Measurements from ENCODE around the gene SLC9A5. TPM values are rescaled to one million over a fixed set of nuclear protein-coding genes. Genes with fewer than 3 reads are reported as not detected.

SLC9A5 gene
- total RNA-seq, 4 donors from 2014 or later: 0.19 TPM; not detected in 3

DNA sequence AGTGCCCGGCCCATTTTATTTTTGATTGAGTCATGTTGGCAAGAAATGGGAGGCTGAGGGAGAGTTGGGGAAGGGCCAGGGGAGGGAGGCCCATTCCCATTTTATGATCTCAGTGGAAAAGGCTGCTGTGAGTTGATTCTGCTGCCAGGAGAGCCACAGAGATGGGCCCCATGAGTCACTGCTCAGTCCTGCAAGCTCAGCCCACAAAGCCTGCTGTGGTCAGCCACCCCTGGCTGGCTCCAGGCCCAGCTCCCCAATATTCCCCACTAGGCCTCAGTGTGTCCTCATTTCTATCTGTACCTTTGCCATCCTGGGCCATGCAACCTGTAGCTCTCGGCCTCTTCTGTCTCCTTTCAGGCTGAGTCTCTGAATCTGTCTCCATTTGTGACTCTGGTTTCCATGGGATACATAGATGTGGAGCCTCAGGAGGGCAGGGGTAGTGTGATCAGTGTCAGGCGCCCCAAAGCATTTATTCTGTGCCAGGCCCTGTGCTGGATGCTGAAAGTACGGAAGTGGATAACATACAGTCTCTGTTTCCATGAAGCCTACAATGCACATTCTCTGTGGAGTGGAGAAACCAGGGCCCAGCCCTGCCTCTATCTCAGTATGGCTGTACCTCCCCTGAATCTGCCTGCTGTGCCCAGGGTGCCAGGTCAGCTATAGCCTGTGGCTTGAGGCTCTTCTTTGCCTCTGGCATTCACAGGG lies 28.7 kb downstream of the SLC9A5 start:
- intact Hi-C loops (cut with DNase I): no loop called here
- Histone ChIP-seq H3K27me3 (no peaks in the 10 kb centered on the region), H3K27ac (peak overlapping the region; percentile 46 to 83 (median 76)), H3K9me3 (no peaks in the 10 kb centered on the region), H3K4me3 (peak overlapping the region in 1 of 4 donors; percentile 78), H3K4me1 (peaks cover 20 to 39% (median 23%) of the 10 kb centered on the region in 3 donors), H3K36me3 (peaks cover 0 to 27% (median 6%) of the 10 kb centered on the region in 3 donors)
- TF ChIP-seq POLR2A (IDR thresholded peaks at IDR 0.05): no peak
- TF ChIP-seq, protein P1, sequence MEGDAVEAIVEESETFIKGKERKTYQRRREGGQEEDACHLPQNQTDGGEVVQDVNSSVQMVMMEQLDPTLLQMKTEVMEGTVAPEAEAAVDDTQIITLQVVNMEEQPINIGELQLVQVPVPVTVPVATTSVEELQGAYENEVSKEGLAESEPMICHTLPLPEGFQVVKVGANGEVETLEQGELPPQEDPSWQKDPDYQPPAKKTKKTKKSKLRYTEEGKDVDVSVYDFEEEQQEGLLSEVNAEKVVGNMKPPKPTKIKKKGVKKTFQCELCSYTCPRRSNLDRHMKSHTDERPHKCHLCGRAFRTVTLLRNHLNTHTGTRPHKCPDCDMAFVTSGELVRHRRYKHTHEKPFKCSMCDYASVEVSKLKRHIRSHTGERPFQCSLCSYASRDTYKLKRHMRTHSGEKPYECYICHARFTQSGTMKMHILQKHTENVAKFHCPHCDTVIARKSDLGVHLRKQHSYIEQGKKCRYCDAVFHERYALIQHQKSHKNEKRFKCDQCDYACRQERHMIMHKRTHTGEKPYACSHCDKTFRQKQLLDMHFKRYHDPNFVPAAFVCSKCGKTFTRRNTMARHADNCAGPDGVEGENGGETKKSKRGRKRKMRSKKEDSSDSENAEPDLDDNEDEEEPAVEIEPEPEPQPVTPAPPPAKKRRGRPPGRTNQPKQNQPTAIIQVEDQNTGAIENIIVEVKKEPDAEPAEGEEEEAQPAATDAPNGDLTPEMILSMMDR (IDR thresholded peaks at IDR 0.05): no peak
- 75 to 89% methylated on average over 3 of the region's 4 CpGs for WGBS, 2 donors
- no peak for DNase-seq

DNA sequence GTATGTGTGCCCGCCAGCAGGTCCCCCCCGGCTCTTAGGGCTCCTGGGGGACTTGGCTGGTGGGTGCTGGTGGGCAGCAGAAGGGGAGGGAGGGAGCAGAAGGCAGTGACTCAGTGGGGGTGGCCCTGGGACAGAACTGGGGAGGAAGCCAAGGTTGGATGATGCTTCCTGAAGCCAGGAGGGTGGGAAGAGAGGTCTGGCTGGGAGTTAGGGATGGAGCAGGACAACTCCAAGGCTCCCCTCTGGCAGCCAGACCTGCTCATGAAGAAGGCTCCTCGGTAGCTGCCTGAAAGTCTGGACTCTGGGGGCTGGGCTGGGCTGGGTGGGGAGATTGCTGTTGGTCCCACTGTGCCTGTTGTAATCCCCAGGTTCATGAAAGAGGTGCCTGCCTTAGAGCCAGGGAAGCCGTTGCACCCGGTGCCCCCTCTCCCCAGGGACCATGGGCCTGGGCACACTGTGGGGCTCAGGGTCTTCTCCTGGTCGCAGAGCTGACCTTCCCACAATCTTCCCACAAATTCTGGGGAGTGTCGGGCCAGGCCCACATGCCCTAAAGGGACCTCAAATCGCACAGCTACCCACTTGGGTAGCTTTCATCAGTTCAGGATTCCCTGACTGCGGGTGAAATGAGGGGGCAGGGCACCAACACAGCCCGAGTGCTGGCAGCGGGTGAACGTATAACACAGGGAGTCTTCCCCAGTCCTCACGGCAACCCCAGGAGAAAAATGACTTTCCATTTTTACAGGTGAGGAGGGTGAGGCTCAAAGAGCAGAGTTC lies 29.4 kb downstream of the SLC9A5 start:
- peaks cover 0 to 23% (median 6%) of the 10 kb centered on the region in 3 donors for H3K36me3 ChIP-seq
- 39% methylated on average over 11 of the region's 13 CpGs; no CpG with 5 or more reads in 1 of the 2 donors for WGBS, 2 donors
- TF ChIP-seq, protein P1 (IDR thresholded peaks at IDR 0.05): no peak
- TF ChIP-seq POLR2A (IDR thresholded peaks at IDR 0.05): no peak
- intact Hi-C loops (cut with DNase I): no loop called here
- no peaks in the 10 kb centered on the region for H3K9me3 ChIP-seq
- DNase-seq: no peak
- H3K4me1 ChIP-seq: peaks cover 20 to 39% (median 23%) of the 10 kb centered on the region in 3 donors
- H3K4me3 ChIP-seq: peak overlapping the region; percentile 53 to 83 (median 70)
- no peaks in the 10 kb centered on the region for H3K27me3 ChIP-seq
- H3K27ac ChIP-seq: peak overlapping the region; percentile 46 to 83 (median 76)

DNA sequence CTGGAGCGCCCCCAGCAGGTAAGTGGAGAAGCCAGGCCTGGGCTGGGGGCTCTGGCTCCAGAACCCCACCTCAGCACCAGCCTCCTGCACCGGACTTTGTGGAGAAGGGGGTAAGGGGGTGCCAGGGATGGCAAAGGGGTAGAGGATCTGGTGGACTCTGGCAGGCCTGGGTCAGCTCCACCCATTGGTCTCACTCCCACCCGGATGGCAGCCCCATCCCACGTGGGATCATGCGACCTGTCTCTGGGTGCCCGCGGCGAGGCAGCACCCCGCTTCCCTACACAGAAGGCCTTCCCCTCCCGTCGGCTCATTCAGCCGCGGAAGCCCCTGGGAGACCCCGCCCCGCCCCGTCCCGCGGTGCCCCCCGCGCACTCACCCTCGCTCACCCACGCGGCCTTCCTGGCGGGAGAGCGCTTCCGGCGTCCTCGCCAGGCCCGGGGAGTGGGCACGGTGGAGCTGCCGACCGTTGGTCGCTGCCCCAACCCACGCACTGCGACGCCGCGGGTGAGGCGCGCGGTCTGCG lies 30.1 kb downstream of the SLC9A5 start:
- intact Hi-C loops (cut with DNase I): no loop called here
- 0% methylated on average over 9 of the region's 42 CpGs; no CpG with 5 or more reads in 1 of the 2 donors for WGBS, 2 donors
- H3K9me3 ChIP-seq: no peaks in the 10 kb centered on the region

DNA sequence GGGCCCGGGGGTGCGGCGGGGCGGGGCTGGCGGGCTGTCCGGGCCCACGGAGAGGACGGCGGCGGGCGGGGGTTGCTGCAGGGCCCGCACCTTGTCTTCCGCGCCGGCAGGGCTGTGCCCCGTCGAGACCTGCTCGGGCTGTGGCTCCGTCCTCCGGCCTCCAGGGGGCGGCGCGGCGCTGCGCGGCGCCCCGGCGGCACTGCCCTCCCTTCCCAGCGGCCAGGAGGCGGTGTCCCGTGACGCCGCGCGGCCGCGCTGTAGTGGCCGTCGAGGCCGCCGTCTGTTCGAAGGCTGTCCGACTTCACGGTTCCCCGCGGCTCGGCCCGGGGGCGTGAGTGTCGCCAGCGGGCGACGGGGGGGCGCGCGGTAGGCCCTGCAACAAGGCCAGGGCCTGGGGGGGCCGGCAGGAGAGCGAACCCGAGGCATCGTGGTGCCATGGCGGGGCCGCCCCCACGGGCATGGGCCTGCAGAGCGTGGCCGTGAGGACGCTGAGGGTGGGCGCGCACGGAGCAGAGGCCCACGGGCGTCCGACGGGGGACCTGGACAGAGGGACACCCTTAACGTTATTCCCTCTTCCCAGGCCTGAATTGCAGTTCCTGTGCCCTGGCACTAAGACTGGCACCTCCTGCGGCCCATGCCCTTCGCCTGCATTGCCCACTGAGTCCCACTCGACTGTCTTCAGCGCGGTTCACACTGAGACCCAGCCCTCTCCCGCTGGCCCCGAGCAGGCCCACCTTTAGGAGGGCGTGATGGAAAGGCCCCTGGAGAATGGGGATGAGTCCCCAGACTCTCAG lies 30.7 kb downstream of the SLC9A5 start, which contains the start of gene PLEKHG4:
Gene PLEKHG4 (plus strand): TSS at position 237 of the 794 bp plus-strand sequence. CDS start 513 bp downstream, at position 750.
- no peak for DNase-seq
- intact Hi-C loops (cut with DNase I): loop anchor here (10.0 kb wide), 1 partner anchor 135 kb away; the partner anchor contains the start of gene ZDHHC1
- peaks cover 0 to 23% (median 6%) of the 10 kb centered on the region in 3 donors for H3K36me3 ChIP-seq
- peaks cover 20 to 40% (median 23%) of the 10 kb centered on the region in 3 donors for H3K4me1 ChIP-seq
- peak within 1 kb of the TSS; percentile 53 to 83 (median 70) for H3K4me3 ChIP-seq
- TF ChIP-seq, protein P1 (IDR thresholded peaks at IDR 0.05): peak; percentile 51 to 93 (median 83)
- peak in 1 of 4 donors; percentile 19 for TF ChIP-seq POLR2A (IDR thresholded peaks at IDR 0.05)
- 89% methylated on average over 6 of the region's 83 CpGs; no CpG with 5 or more reads in 1 of the 2 donors for WGBS, 2 donors
- no peaks in the 10 kb centered on the region for H3K27me3 ChIP-seq
- no peaks in the 10 kb centered on the region for H3K9me3 ChIP-seq
- H3K27ac ChIP-seq: peak within 1 kb of the TSS; percentile 46 to 83 (median 76)

More for the DNA sequence above, 30.1 kb downstream of the SLC9A5 start:
- H3K36me3 ChIP-seq: peaks cover 0 to 23% (median 6%) of the 10 kb centered on the region in 3 donors
- peaks cover 20 to 39% (median 23%) of the 10 kb centered on the region in 3 donors for H3K4me1 ChIP-seq
- TF ChIP-seq, protein P1 (IDR thresholded peaks at IDR 0.05): peak in 3 of 6 experiments; percentile 19 to 36 (median 32)
- no peak for TF ChIP-seq POLR2A (IDR thresholded peaks at IDR 0.05)
- H3K27me3 ChIP-seq: no peaks in the 10 kb centered on the region
- DNase-seq: no peak
- H3K4me3 ChIP-seq: peak overlapping the region; percentile 53 to 83 (median 70)
- peak overlapping the region; percentile 46 to 83 (median 76) for H3K27ac ChIP-seq

Measured in esophagus squamous epithelium (tissue), 5 donors.